T-helper 2 cell (primary cell): ENCODE measurements around the gene HHAT.

Source experiments
- DNase-seq, 5 experiments: peaks; one replicate each; pipeline versions ENCODE4 v3.0.0 to v3.0.0-alpha.2; 2012 to 2022

HHAT gene

GRCh38 chr1:210496063-210496462 is 167.4 kb downstream of the HHAT start:
- no peak for DNase-seq

GRCh38 chr1:210499956-210500355 is 171.3 kb downstream of the HHAT start:
- DNase-seq: no peak

GRCh38 chr1:210500831-210501230 is 172.1 kb downstream of the HHAT start:
- DNase-seq: no peak

- DNase-seq: no peak
These were observed 175.6 kb downstream of the HHAT start for GRCh38 chr1:210504286-210504685.

- DNase-seq: no peak
These were observed 177.1 kb downstream of the HHAT start for GRCh38 chr1:210505601-210506496.

- no peak for DNase-seq
These were observed 178.0 kb downstream of the HHAT start for GRCh38 chr1:210506689-210507088.

- DNase-seq: no peak
These were observed 187.5 kb downstream of the HHAT start for GRCh38 chr1:210516092-210516656.

GRCh38 chr1:210516697-210517459 is 188.2 kb downstream of the HHAT start:
- no peak for DNase-seq

GRCh38 chr1:210523830-210524229 is 195.1 kb downstream of the HHAT start:
- no peak for DNase-seq

GRCh38 chr1:210525716-210526454 is 197.2 kb downstream of the HHAT start:
- no peak for DNase-seq

- no peak for DNase-seq
These were observed 198.4 kb downstream of the HHAT start for GRCh38 chr1:210527091-210527490.

- DNase-seq: no peak
These were observed 202.9 kb downstream of the HHAT start for GRCh38 chr1:210531475-210532222.

- no peak for DNase-seq
These were observed 203.5 kb downstream of the HHAT start for GRCh38 chr1:210532223-210532598.

- DNase-seq: no peak
These were observed 207.1 kb downstream of the HHAT start for GRCh38 chr1:210535761-210536160.

GRCh38 chr1:210536254-210536961 is 207.7 kb downstream of the HHAT start:
- DNase-seq: no peak

GRCh38 chr1:210540288-210540687 is 211.6 kb downstream of the HHAT start:
- DNase-seq: no peak

GRCh38 chr1:210541680-210542358 is 213.1 kb downstream of the HHAT start:
- no peak for DNase-seq

GRCh38 chr1:210551899-210552298 is 223.2 kb downstream of the HHAT start:
- DNase-seq: no peak

GRCh38 chr1:210553711-210554110 is 225.0 kb downstream of the HHAT start:
- DNase-seq: no peak

- DNase-seq: no peak
These were observed 225.7 kb downstream of the HHAT start for GRCh38 chr1:210554382-210554781.

- DNase-seq: no peak
These were observed 227.8 kb downstream of the HHAT start for GRCh38 chr1:210556475-210556874.
